ENCODE measurements around the gene LSR. TPM values are rescaled to one million over a fixed set of nuclear protein-coding genes. Genes with fewer than 3 reads are reported as not detected.

Gene LSR
- polyA plus RNA-seq, 3 donors: 0.08 to 0.17 TPM; not detected in 1

DNA sequence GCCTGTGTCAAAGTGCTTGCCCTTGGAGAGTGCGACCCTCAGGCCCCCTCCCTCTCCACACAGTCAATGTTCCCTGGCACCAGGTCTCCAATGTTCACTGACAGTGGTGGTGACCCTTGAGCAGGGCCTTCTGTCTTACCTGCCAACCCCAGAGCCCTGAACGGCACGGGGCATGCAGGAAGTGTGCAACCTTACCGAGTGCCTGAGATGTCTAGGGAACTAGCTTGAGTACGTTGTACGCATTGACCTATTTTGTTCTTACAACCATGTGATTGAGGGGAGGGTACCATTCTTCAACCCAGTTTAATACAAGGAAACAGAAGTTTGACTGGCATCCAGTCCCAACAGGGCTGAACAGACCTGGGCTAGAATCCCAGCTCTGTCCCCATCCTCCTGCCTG, 56.4 kb downstream of the LSR start:
- no peaks in the 10 kb centered on the region for H3K79me2 ChIP-seq (ENCODE audit: insufficient read depth, low read length)
- H3K9ac ChIP-seq (ENCODE audit: insufficient read depth, low read length, poor library complexity, severe bottlenecking): no peak overlapping the region
- H3K36me3 ChIP-seq (replicated peaks in 1 of 2; ENCODE audit: control insufficient read depth in 1 of 2, insufficient read depth in 2 of 2, low read length in 2 of 2): no peaks in the 10 kb centered on the region
- Mint-ChIP-seq H3K4me3 (no peak overlapping the region), H3K9me3 (peaks cover 0 to 2% (median 0%) of the 10 kb centered on the region in 7 donors), H3K27me3 (ENCODE audit: low read depth in 3 of 3) (peaks cover 1 to 4% (median 2%) of the 10 kb centered on the region in 3 donors), H3K36me3 (peaks cover 0 to 6% of the 10 kb centered on the region in 2 donors), H3K27ac (peak overlapping the region; percentile 47 to 84 (median 78)), H3K4me1 (peaks cover 36% of the 10 kb centered on the region)
- H4K20me1 ChIP-seq (ENCODE audit: insufficient read depth, low read length): no peaks in the 10 kb centered on the region
- H3K27ac ChIP-seq (ENCODE audit: low read depth in 1 of 2, low read length in 2 of 2): peak overlapping the region; percentile 33 to 53
- intact Hi-C loops (cut with micrococcal nuclease): loop anchor here (5.0 to 10.0 kb wide), 2 partner anchors 33 to 50 kb away; partner anchors contain the start of gene FFAR3 (in 1 of the 2)
- WGBS (ENCODE audit: insufficient coverage): 33% methylated on average over 3 of the region's 6 CpGs
- no peaks in the 10 kb centered on the region for H3K27me3 ChIP-seq (ENCODE audit: control insufficient read depth in 2 of 2, insufficient read depth in 2 of 2, low read length in 2 of 2)
- no peaks in the 10 kb centered on the region for H3K9me3 ChIP-seq (replicated peaks in 1 of 2; ENCODE audit: control insufficient read depth in 1 of 2, insufficient read depth in 1 of 2, low read length in 2 of 2)
- no peak overlapping the region for H2AFZ ChIP-seq (ENCODE audit: insufficient read depth, low read depth, low read length, poor library complexity, severe bottlenecking)
- peaks cover 18 to 21% of the 10 kb centered on the region in 2 donors for H3K4me1 ChIP-seq (ENCODE audit: control insufficient read depth in 1 of 2, insufficient read depth in 2 of 2, low read length in 2 of 2)
- no peak for DNase-seq
- TF ChIP-seq, protein P1, sequence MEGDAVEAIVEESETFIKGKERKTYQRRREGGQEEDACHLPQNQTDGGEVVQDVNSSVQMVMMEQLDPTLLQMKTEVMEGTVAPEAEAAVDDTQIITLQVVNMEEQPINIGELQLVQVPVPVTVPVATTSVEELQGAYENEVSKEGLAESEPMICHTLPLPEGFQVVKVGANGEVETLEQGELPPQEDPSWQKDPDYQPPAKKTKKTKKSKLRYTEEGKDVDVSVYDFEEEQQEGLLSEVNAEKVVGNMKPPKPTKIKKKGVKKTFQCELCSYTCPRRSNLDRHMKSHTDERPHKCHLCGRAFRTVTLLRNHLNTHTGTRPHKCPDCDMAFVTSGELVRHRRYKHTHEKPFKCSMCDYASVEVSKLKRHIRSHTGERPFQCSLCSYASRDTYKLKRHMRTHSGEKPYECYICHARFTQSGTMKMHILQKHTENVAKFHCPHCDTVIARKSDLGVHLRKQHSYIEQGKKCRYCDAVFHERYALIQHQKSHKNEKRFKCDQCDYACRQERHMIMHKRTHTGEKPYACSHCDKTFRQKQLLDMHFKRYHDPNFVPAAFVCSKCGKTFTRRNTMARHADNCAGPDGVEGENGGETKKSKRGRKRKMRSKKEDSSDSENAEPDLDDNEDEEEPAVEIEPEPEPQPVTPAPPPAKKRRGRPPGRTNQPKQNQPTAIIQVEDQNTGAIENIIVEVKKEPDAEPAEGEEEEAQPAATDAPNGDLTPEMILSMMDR (IDR thresholded peaks at IDR 0.05): no peak
- H3K4me3 ChIP-seq (replicated peaks in 1 of 3; ENCODE audit: low read depth in 2 of 3, low read length in 3 of 3): no peak overlapping the region
- no peak overlapping the region for H3K4me2 ChIP-seq (replicated peaks; ENCODE audit: extremely low read depth, low read length, poor library complexity, severe bottlenecking)

DNA sequence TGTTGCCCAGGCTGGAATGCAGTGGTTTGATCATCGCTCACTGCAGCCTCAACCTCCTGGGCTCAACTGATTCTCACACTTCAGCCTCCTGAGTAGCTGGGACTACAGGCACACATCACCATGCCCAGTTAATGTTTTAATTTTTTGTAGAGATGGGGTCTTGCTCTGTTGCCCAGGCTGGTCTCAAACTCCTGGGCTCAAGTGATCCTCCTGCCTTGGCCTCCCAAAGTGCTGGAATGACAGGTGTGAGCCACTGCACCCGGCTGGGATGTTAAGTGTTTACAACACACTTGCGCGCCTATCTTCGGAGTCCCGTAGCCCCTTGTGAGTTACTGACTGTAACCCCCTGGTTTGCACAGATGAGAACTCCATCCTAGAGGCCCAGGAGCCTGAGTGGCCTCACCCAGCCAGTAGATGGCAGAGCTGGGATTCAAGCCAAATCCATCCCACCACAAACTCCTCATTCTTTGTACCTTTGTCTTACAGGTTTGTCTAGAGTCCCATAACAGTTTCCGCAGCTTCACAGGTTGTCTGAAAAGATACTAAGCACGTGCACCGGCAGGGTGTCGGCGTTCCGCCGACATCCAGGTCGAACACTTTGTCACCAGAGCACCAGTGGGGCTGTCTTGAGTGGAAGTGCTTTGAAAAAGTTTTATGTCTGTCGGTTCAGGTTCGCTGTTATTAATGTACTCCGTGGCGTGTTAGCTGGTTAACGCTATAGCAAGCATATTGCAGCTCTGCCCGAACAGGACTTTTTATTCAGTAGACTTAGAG, 57.9 kb downstream of the LSR start:
- Histone ChIP-seq H3K4me3 (replicated peaks in 1 of 3; ENCODE audit: low read depth in 2 of 3, low read length in 3 of 3) (no peak overlapping the region), H3K9ac (ENCODE audit: insufficient read depth, low read length, poor library complexity, severe bottlenecking) (no peak overlapping the region), H3K4me1 (ENCODE audit: control insufficient read depth in 1 of 2, insufficient read depth in 2 of 2, low read length in 2 of 2) (peaks cover 18 to 21% of the 10 kb centered on the region in 2 donors), H3K79me2 (ENCODE audit: insufficient read depth, low read length) (no peaks in the 10 kb centered on the region), H3K36me3 (replicated peaks in 1 of 2; ENCODE audit: control insufficient read depth in 1 of 2, insufficient read depth in 2 of 2, low read length in 2 of 2) (no peaks in the 10 kb centered on the region), H3K4me2 (replicated peaks; ENCODE audit: extremely low read depth, low read length, poor library complexity, severe bottlenecking) (no peak overlapping the region), H3K27ac (ENCODE audit: low read depth in 1 of 2, low read length in 2 of 2) (peak overlapping the region in 1 of 2 donors; percentile 48), H4K20me1 (ENCODE audit: insufficient read depth, low read length) (no peaks in the 10 kb centered on the region), H3K27me3 (ENCODE audit: control insufficient read depth in 2 of 2, insufficient read depth in 2 of 2, low read length in 2 of 2) (no peaks in the 10 kb centered on the region), H2AFZ (ENCODE audit: insufficient read depth, low read depth, low read length, poor library complexity, severe bottlenecking) (no peak overlapping the region), H3K9me3 (replicated peaks in 1 of 2; ENCODE audit: control insufficient read depth in 1 of 2, insufficient read depth in 1 of 2, low read length in 2 of 2) (no peaks in the 10 kb centered on the region)
- Mint-ChIP-seq H3K4me3 (peak overlapping the region in 1 of 2 donors; percentile 26), H3K27ac (peak overlapping the region in 6 of 7 donors; percentile 73 to 88 (median 79)), H3K27me3 (ENCODE audit: low read depth in 3 of 3) (peaks cover 1 to 4% (median 3%) of the 10 kb centered on the region in 3 donors), H3K36me3 (peaks cover 0 to 6% of the 10 kb centered on the region in 2 donors), H3K9me3 (peaks cover 0 to 2% (median 0%) of the 10 kb centered on the region in 7 donors), H3K4me1 (peaks cover 33% of the 10 kb centered on the region)
- intact Hi-C loops (cut with micrococcal nuclease): loop anchor here (1.0 to 10.0 kb wide), 3 partner anchors 13 to 48 kb away; partner anchors contain the start of gene FFAR3 (in 1 of the 2)
- DNase-seq: no peak
- 92% methylated on average over 20 of the region's 20 CpGs for WGBS (ENCODE audit: insufficient coverage)
- TF ChIP-seq, protein P1 (IDR thresholded peaks at IDR 0.05): peak; percentile 41

Data from CD14-positive monocyte (primary cell).